Measurements from ENCODE around the gene NEURL1B.

- TF ChIP-seq POLR2A (IDR thresholded peaks at IDR 0.05) (no peak), CTCF (IDR thresholded peaks at IDR 0.05 in 8 of 11, conservative IDR thresholded peaks at IDR 0.05 in 3 of 11) (no peak), POLR2AphosphoS5 (IDR thresholded peaks at IDR 0.05) (no peak)
Measured at GRCh38 chr5:172623313-172623980, 17.6 kb upstream of the NEURL1B start.

All from spleen (tissue), 7 donors.